Panc1 (cell line): ENCODE data around the gene BRAT1. TPM values are rescaled to one million over a fixed set of nuclear protein-coding genes. Genes with fewer than 3 reads are reported as not detected.

Experiments
- ATAC-seq: fragments of 200-7000 bp; cut with Tn5 transposase; 2 replicates; pipeline ENCODE4 v1.9.1; 2020; ENCODE audit warnings: mild to moderate bottlenecking, moderate library complexity
- BruUV-seq: library from RNA; stranded (reverse); fragments of 400-500 nt; replicated peaks from 2 replicates; lab custom pipeline; 2021; lab: Mats Ljungman, UMichigan
- CTCF ChIA-PET: fragments of 300-600 bp; sonication (Branson Sonifier 250); formaldehyde crosslinking; loops from one replicate; lab custom pipeline; 2022; ENCODE audit warnings: antibody characterized with exemption; lab: Charles Lee
- POLR2A ChIA-PET: fragments of 300-600 bp; sonication (Branson Sonifier 250); formaldehyde crosslinking; loops from one replicate; lab custom pipeline; 2022; ENCODE audit warnings: antibody characterized with exemption; lab: Charles Lee
- DNase-seq: peaks from one replicate; pipeline ENCODE4 v3.0.0-alpha.2; 2010; ENCODE audit warnings: low read depth, low spot score
- H3K27ac ChIP-seq: 2 replicates; pipeline ENCODE4 v1.5.1; 2011; ENCODE audit warnings: mild to moderate bottlenecking, low read length, inconsistent platforms
- H3K27me3 ChIP-seq: fragments of 200-500 bp; sonication (Bioruptor generic); 2 replicates; pipeline ENCODE4 v1.6.0; 2014; ENCODE audit warnings: low read length, inconsistent platforms; ENCODE audit not compliant: control insufficient read depth, insufficient read depth
- H3K36me3 ChIP-seq: fragments of 200-500 bp; sonication (Bioruptor generic); 2 replicates; pipeline ENCODE4 v1.5.1; 2014; ENCODE audit warnings: inconsistent platforms, mild to moderate bottlenecking, low read length, moderate library complexity; ENCODE audit not compliant: control insufficient read depth, insufficient read depth
- H3K4me1 ChIP-seq: 2 replicates; pipeline ENCODE4 v1.5.1; 2011; ENCODE audit warnings: inconsistent platforms, mild to moderate bottlenecking, low read length, moderate library complexity; ENCODE audit not compliant: control insufficient read depth, insufficient read depth
- H3K4me3 ChIP-seq, 2 experiments: 2 replicates each; pipeline ENCODE4 v1.5.1; 2011 to 2012; ENCODE audit warnings: low read depth in 2 of 2, low read length in 2 of 2, mild to moderate bottlenecking in 2 of 2, inconsistent platforms in 1 of 2, moderate library complexity in 1 of 2
- H3K9me3 ChIP-seq: fragments of 200-500 bp; sonication (Bioruptor generic); 2 replicates; pipeline ENCODE4 v1.5.1; 2014; ENCODE audit warnings: low read depth, mild to moderate bottlenecking, inconsistent platforms, low read length, moderate library complexity; ENCODE audit not compliant: control insufficient read depth, insufficient read depth
- CTCF ChIP-seq: fragments of 450-650 bp; IDR thresholded peaks from 2 replicates; pipeline ENCODE4 v1.5.1; 2017; ENCODE audit warnings: mild to moderate bottlenecking
- POLR2AphosphoS5 ChIP-seq: IDR thresholded peaks from 2 replicates; pipeline ENCODE4 v1.6.1; 2012; ENCODE audit warnings: mild to moderate bottlenecking, low read depth, low read length, moderate library complexity
- REST ChIP-seq, 2 experiments: IDR thresholded peaks; 2 replicates each; pipeline ENCODE4 v1.6.1; 2011 to 2012; ENCODE audit warnings: low read depth in 2 of 2, control low read depth in 1 of 2, low read length in 1 of 2, mild to moderate bottlenecking in 1 of 2, moderate library complexity in 1 of 2; ENCODE audit not compliant: insufficient read depth in 1 of 2
- SIN3A ChIP-seq: IDR thresholded peaks from 2 replicates; pipeline ENCODE4 v1.6.1; 2012; ENCODE audit warnings: low read depth, mild to moderate bottlenecking, low read length, moderate library complexity, borderline replicate concordance; ENCODE audit not compliant: insufficient read depth
- TCF7L2 ChIP-seq: IDR thresholded peaks from 2 replicates; pipeline ENCODE4 v1.6.1; 2011; ENCODE audit warnings: mild to moderate bottlenecking, low read depth, low read length, inconsistent platforms
- in situ Hi-C: cut with HindIII; loops from 2 replicates; pipeline ENCODE4 v1.10.0; 2016; ENCODE audit warnings: low sequenced_read_pairs, low pct_unique_long_range_greater_than_20kb
- intact Hi-C: fragments of 100-400 bp; cut with micrococcal nuclease; formaldehyde crosslinking; loops from one replicate; pipeline ENCODE4 v1.10.0; 2022; ENCODE audit not compliant: unreplicated experiment
- total RNA-seq: library from RNA; stranded (reverse); gene quantifications from one replicate; pipeline ENCODE4 v1.2.1, GENCODE V29; 2021; ENCODE audit not compliant: unreplicated experiment

Gene BRAT1
- total RNA-seq, 1 experiment from 2014 or later, result 76.9 TPM

- H3K27ac ChIP-seq, result peak overlapping the region; percentile 62
- POLR2A ChIA-PET, result interaction anchor here (0.6 to 0.7 kb wide), 3 partner anchors 12 to 190 kb away, joined by 3 to 11 read pairs (median 4); no protein-coding TSS in a partner anchor
- ATAC-seq (peak; percentile 36), DNase-seq (no peak)
- CTCF ChIA-PET, result no interaction called here
- H3K9me3 ChIP-seq, result no peaks in the 10 kb centered on the region
- intact Hi-C loops (no loop called here), in situ Hi-C loops (no loop called here)
- H3K36me3 ChIP-seq, result no peaks in the 10 kb centered on the region
- BruUV-seq, result no TSS peak
- no peak for TF ChIP-seq REST (IDR thresholded peaks at IDR 0.05; ENCODE audit: insufficient read depth in 1 of 2, low read depth in 2 of 2, low read length in 1 of 2)
- TF ChIP-seq CTCF, result no peak
- peak; percentile 23; the same call in 1 of the 2 replicates for TF ChIP-seq POLR2AphosphoS5
- H3K27me3 ChIP-seq, result no peaks in the 10 kb centered on the region
- H3K4me3 ChIP-seq, result no peak overlapping the region
- H3K4me1 ChIP-seq, result peaks cover 39% of the 10 kb centered on the region
Observed at GRCh38 chr7:2510909-2511768, 44.2 kb downstream of the BRAT1 start.

GRCh38 chr7:2510130-2510776 lies 45.1 kb downstream of the BRAT1 start:
- in situ Hi-C loops, result no loop called here
- no peaks in the 10 kb centered on the region for H3K36me3 ChIP-seq
- TF ChIP-seq SIN3A (no peak), POLR2AphosphoS5 (no peak), REST (IDR thresholded peaks at IDR 0.05; ENCODE audit: insufficient read depth in 1 of 2, low read depth in 2 of 2, low read length in 1 of 2) (no peak), TCF7L2 (no peak), CTCF (no peak)
- H3K27ac ChIP-seq, result peak overlapping the region; percentile 62
- ChIA-PET CTCF (no interaction called here), POLR2A (interaction anchor here (0.6 kb wide), 1 partner anchor 54 kb away, joined by 11 read pairs; no protein-coding TSS in a partner anchor)
- intact Hi-C loops, result no loop called here
- no peaks in the 10 kb centered on the region for H3K27me3 ChIP-seq
- H3K9me3 ChIP-seq, result no peaks in the 10 kb centered on the region
- DNase-seq, result no peak
- no peak for ATAC-seq
- H3K4me1 ChIP-seq, result peaks cover 34% of the 10 kb centered on the region
- BruUV-seq, result no TSS peak
- no peak overlapping the region for H3K4me3 ChIP-seq
